ENCODE data around the gene SLC43A2. TPM values are rescaled to one million over a fixed set of nuclear protein-coding genes. Genes with fewer than 3 reads are reported as not detected.

Gene SLC43A2
- total RNA-seq, 1 experiment from 2014 or later = 12.6 TPM

GRCh38 chr17:1624650-1625049 is 4.0 kb downstream of the SLC43A2 start:
- TF ChIP-seq EGR1 (IDR thresholded peaks at IDR 0.05; ENCODE audit: low read depth) = no peak
- TF ChIP-seq, protein P1, sequence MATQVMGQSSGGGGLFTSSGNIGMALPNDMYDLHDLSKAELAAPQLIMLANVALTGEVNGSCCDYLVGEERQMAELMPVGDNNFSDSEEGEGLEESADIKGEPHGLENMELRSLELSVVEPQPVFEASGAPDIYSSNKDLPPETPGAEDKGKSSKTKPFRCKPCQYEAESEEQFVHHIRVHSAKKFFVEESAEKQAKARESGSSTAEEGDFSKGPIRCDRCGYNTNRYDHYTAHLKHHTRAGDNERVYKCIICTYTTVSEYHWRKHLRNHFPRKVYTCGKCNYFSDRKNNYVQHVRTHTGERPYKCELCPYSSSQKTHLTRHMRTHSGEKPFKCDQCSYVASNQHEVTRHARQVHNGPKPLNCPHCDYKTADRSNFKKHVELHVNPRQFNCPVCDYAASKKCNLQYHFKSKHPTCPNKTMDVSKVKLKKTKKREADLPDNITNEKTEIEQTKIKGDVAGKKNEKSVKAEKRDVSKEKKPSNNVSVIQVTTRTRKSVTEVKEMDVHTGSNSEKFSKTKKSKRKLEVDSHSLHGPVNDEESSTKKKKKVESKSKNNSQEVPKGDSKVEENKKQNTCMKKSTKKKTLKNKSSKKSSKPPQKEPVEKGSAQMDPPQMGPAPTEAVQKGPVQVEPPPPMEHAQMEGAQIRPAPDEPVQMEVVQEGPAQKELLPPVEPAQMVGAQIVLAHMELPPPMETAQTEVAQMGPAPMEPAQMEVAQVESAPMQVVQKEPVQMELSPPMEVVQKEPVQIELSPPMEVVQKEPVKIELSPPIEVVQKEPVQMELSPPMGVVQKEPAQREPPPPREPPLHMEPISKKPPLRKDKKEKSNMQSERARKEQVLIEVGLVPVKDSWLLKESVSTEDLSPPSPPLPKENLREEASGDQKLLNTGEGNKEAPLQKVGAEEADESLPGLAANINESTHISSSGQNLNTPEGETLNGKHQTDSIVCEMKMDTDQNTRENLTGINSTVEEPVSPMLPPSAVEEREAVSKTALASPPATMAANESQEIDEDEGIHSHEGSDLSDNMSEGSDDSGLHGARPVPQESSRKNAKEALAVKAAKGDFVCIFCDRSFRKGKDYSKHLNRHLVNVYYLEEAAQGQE (IDR thresholded peaks at IDR 0.05; ENCODE audit: low read depth) = no peak
- no peak for TF ChIP-seq POLR2AphosphoS5 (IDR thresholded peaks at IDR 0.05; ENCODE audit: low read depth, low read length)
- TF ChIP-seq, protein P2, sequence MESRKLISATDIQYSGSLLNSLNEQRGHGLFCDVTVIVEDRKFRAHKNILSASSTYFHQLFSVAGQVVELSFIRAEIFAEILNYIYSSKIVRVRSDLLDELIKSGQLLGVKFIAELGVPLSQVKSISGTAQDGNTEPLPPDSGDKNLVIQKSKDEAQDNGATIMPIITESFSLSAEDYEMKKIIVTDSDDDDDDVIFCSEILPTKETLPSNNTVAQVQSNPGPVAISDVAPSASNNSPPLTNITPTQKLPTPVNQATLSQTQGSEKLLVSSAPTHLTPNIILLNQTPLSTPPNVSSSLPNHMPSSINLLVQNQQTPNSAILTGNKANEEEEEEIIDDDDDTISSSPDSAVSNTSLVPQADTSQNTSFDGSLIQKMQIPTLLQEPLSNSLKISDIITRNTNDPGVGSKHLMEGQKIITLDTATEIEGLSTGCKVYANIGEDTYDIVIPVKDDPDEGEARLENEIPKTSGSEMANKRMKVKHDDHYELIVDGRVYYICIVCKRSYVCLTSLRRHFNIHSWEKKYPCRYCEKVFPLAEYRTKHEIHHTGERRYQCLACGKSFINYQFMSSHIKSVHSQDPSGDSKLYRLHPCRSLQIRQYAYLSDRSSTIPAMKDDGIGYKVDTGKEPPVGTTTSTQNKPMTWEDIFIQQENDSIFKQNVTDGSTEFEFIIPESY (IDR thresholded peaks at IDR 0.05; ENCODE audit: extremely low read depth, insufficient replicate concordance, low read length) = no peak
- no peak for TF ChIP-seq JUND (IDR thresholded peaks at IDR 0.05)
- no peak for TF ChIP-seq ZFX (IDR thresholded peaks at IDR 0.05)
- no peak for TF ChIP-seq TCF7L2 (IDR thresholded peaks at IDR 0.05; ENCODE audit: borderline replicate concordance, extremely low read depth, insufficient read depth, insufficient read length)
- TF ChIP-seq RAD21 (IDR thresholded peaks at IDR 0.05; ENCODE audit: low read depth) = no peak
- no peak for TF ChIP-seq EZH2 (IDR thresholded peaks at IDR 0.05)
- TF ChIP-seq POLR2A (IDR thresholded peaks at IDR 0.05; ENCODE audit: borderline replicate concordance, extremely low read depth, insufficient read depth, insufficient read length) = no peak
- TF ChIP-seq CBX3 (IDR thresholded peaks at IDR 0.05; ENCODE audit: low read depth) = no peak
- no peak for TF ChIP-seq EZH2phosphoT487 (IDR thresholded peaks at IDR 0.05; ENCODE audit: borderline replicate concordance)
- no peak for TF ChIP-seq SRF (IDR thresholded peaks at IDR 0.05; ENCODE audit: low read depth)
- TF ChIP-seq, protein P3, sequence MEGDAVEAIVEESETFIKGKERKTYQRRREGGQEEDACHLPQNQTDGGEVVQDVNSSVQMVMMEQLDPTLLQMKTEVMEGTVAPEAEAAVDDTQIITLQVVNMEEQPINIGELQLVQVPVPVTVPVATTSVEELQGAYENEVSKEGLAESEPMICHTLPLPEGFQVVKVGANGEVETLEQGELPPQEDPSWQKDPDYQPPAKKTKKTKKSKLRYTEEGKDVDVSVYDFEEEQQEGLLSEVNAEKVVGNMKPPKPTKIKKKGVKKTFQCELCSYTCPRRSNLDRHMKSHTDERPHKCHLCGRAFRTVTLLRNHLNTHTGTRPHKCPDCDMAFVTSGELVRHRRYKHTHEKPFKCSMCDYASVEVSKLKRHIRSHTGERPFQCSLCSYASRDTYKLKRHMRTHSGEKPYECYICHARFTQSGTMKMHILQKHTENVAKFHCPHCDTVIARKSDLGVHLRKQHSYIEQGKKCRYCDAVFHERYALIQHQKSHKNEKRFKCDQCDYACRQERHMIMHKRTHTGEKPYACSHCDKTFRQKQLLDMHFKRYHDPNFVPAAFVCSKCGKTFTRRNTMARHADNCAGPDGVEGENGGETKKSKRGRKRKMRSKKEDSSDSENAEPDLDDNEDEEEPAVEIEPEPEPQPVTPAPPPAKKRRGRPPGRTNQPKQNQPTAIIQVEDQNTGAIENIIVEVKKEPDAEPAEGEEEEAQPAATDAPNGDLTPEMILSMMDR (IDR thresholded peaks at IDR 0.05 in 2 of 3, conservative IDR thresholded peaks at IDR 0.05 in 1 of 3; ENCODE audit: borderline replicate concordance in 1 of 3, insufficient read depth in 1 of 3, low read depth in 2 of 3, low read length in 2 of 3) = no peak
- no peak for TF ChIP-seq ATF3 (IDR thresholded peaks at IDR 0.05)
- TF ChIP-seq CEBPB (IDR thresholded peaks at IDR 0.05; ENCODE audit: low read depth) = no peak
- TF ChIP-seq SP1 (IDR thresholded peaks at IDR 0.05; ENCODE audit: low read depth) = no peak
- no peak overlapping the region for H3K4me2 ChIP-seq (ENCODE audit: low read length)
- peaks cover 11 to 40% of the 10 kb centered on the region in 2 experiments for H3K4me1 ChIP-seq (ENCODE audit: control insufficient read depth in 1 of 2, insufficient read depth in 2 of 2, low read length in 2 of 2)
- H3K9ac ChIP-seq (ENCODE audit: low read length) = no peak overlapping the region
- no peak overlapping the region for H2AFZ ChIP-seq (ENCODE audit: low read depth, low read length, poor library complexity, severe bottlenecking)
- no peaks in the 10 kb centered on the region for H3K36me3 ChIP-seq (ENCODE audit: control insufficient read depth in 1 of 2, insufficient read depth in 2 of 2, low read length in 2 of 2)
- intact Hi-C loops (cut with micrococcal nuclease) = no loop called here
- no peaks in the 10 kb centered on the region for H4K20me1 ChIP-seq (ENCODE audit: insufficient read depth)
- H3K27me3 ChIP-seq (ENCODE audit: insufficient read depth, low read length) = no peaks in the 10 kb centered on the region
- no peaks in the 10 kb centered on the region for H3K79me2 ChIP-seq (ENCODE audit: insufficient read depth, low read length)
- H3K27ac ChIP-seq (ENCODE audit: low read depth, low read length) = no peak overlapping the region
- no peaks in the 10 kb centered on the region for H3K9me2 ChIP-seq (ENCODE audit: insufficient read depth)
- H3K9me3 ChIP-seq (ENCODE audit: control insufficient read depth in 1 of 2, insufficient read depth in 1 of 2, low read depth in 1 of 2, low read length in 2 of 2) = no peaks in the 10 kb centered on the region
- no peak overlapping the region for H3K4me3 ChIP-seq (replicated peaks in 1 of 2; ENCODE audit: low read depth in 1 of 2, low read length in 2 of 2)
- CTCF ChIA-PET = no interaction called here
- BruUV-seq (replicated peaks) = no TSS peak
- ATAC-seq = no peak
- no peak for DNase-seq (ENCODE audit: low read depth, low spot score)
- POLR2A ChIA-PET = interaction anchor here (1.2 kb wide), 1 partner anchor 9 kb away, joined by 3 read pairs; no protein-coding TSS in a partner anchor
- RAD21 ChIA-PET (ENCODE audit: low non-redundant PET in 1 of 2, low total read pairs in 2 of 2, uncharacterized antibody in 2 of 2, unreplicated experiment in 2 of 2) = no interaction called here
